Keratinocyte (primary cell): ENCODE results near the gene MPO. TPM values are rescaled to one million over a fixed set of nuclear protein-coding genes. Genes with fewer than 3 reads are reported as not detected.

ENCODE experiments used
- DNase-seq: peaks from one replicate; pipeline ENCODE4 v3.0.0-alpha.2; 2011; ENCODE audit warnings: low read depth, missing footprints, low spot score
- FAIRE-seq: peaks from 2 replicates; lab custom pipeline; 2011; peaks lifted over from hg19 to GRCh38; lab: Jason Lieb, UNC
- H2AFZ ChIP-seq: 2 replicates; pipeline ENCODE4 v1.6.0; 2012; ENCODE audit warnings: low read length, control low read depth, inconsistent platforms; ENCODE audit not compliant: control insufficient read depth
- H3K27ac ChIP-seq: 2 replicates; pipeline ENCODE4 v1.5.1; 2011; ENCODE audit warnings: low read length; ENCODE audit not compliant: control insufficient read depth, insufficient read depth
- H3K27me3 ChIP-seq: 3 replicates; pipeline ENCODE4 v1.6.0; 2011; ENCODE audit warnings: low read length; ENCODE audit not compliant: control insufficient read depth, insufficient read depth; ENCODE audit errors: extremely low read depth
- H3K36me3 ChIP-seq, 2 experiments: 2 replicates in 1 of 2; 3 replicates in 1 of 2; pipeline ENCODE4 v1.5.1; 2011; ENCODE audit warnings: low read length in 2 of 2, mild to moderate bottlenecking in 1 of 2; ENCODE audit not compliant: control insufficient read depth in 2 of 2, insufficient read depth in 2 of 2; ENCODE audit errors: extremely low read depth in 1 of 2
- H3K4me1 ChIP-seq: 3 replicates; pipeline ENCODE4 v1.5.1; 2011; ENCODE audit warnings: low read length; ENCODE audit not compliant: control insufficient read depth, insufficient read depth; ENCODE audit errors: extremely low read depth
- H3K4me2 ChIP-seq: 3 replicates; pipeline ENCODE4 v1.6.0; 2011; ENCODE audit warnings: low read depth, low read length; ENCODE audit not compliant: control insufficient read depth, insufficient read depth; ENCODE audit errors: extremely low read depth
- H3K4me3 ChIP-seq, 3 experiments: fragments of 200-600 bp in 1 of 3; sonication (generic) in 1 of 3; 2 replicates in 2 of 3; 3 replicates in 1 of 3; pipeline ENCODE4 v1.5.1; 2011 to 2016; ENCODE audit warnings: low read length in 3 of 3, mild to moderate bottlenecking in 3 of 3, control low read depth in 2 of 3, inconsistent platforms in 1 of 3, low read depth in 1 of 3, mixed read lengths in 1 of 3, mixed run types in 1 of 3, moderate library complexity in 1 of 3; ENCODE audit not compliant: control insufficient read depth in 2 of 3, insufficient read depth in 2 of 3; ENCODE audit errors: extremely low read depth in 1 of 3
- H3K79me2 ChIP-seq: 2 replicates; pipeline ENCODE4 v1.6.0; 2012; ENCODE audit warnings: low read length; ENCODE audit not compliant: control insufficient read depth, insufficient read depth
- H3K9ac ChIP-seq: 3 replicates; pipeline ENCODE4 v1.6.0; 2011; ENCODE audit warnings: low read length; ENCODE audit not compliant: control insufficient read depth, insufficient read depth; ENCODE audit errors: extremely low read depth
- H3K9me1 ChIP-seq: 3 replicates; pipeline ENCODE4 v1.6.0; 2011; ENCODE audit warnings: low read length; ENCODE audit not compliant: control insufficient read depth, insufficient read depth; ENCODE audit errors: extremely low read depth
- H3K9me3 ChIP-seq: 2 replicates; pipeline ENCODE4 v1.5.1; 2012; ENCODE audit warnings: low read depth, low read length; ENCODE audit not compliant: control insufficient read depth
- H4K20me1 ChIP-seq: 3 replicates; pipeline ENCODE4 v1.6.0; 2011; ENCODE audit warnings: low read length; ENCODE audit not compliant: control insufficient read depth, insufficient read depth; ENCODE audit errors: extremely low read depth
- EZH2 ChIP-seq: IDR thresholded peaks from one replicate; pipeline ENCODE4 v1.6.1; 2012; ENCODE audit warnings: inconsistent platforms, mild to moderate bottlenecking, low read length, moderate library complexity
- dilution Hi-C: fragments of 300-500 bp; cut with MboI; formaldehyde crosslinking; loops from one replicate; pipeline ENCODE4 v1.7.0; 2020; ENCODE audit warnings: low sequenced_read_pairs; ENCODE audit not compliant: extremely low pct_ligation_motif_present
- polyA plus RNA-seq, 5 experiments: library from polyadenylated mRNA; depleted of rRNA in 3 of 5; stranded (reverse) in 3 of 5; stranded (forward) in 1 of 5; unstranded in 1 of 5; fragments of >200 nt; gene quantifications; 1 replicate in 1 of 5; 2 replicates in 3 of 5; 3 replicates in 1 of 5; pipeline versions ENCODE4 v1.2.1 to v1.2.3, GENCODE V29; 2011 to 2012; ENCODE audit warnings: missing spikeins in 2 of 5, low read depth in 1 of 5, low replicate concordance in 1 of 5
- TF ChIP-seq, protein P1 (sequence below), 3 experiments: IDR thresholded peaks in 1 of 3; conservative IDR thresholded peaks in 1 of 3; optimal IDR thresholded peaks in 1 of 3; 2 replicates in 2 of 3; 3 replicates in 1 of 3; pipeline versions ENCODE3 to v1.5.1; 2011; ENCODE audit warnings: low read length in 3 of 3, mild to moderate bottlenecking in 3 of 3, moderate library complexity in 2 of 3, control low read depth in 1 of 3, inconsistent platforms in 1 of 3; ENCODE audit not compliant: insufficient read depth in 2 of 3; ENCODE audit errors: extremely low read depth in 1 of 3

The MPO gene
- polyA plus RNA-seq, 1 donor (not counting 4 experiments of a cell fraction or from before 2014, with no cell fraction given) = not detected

DNA sequence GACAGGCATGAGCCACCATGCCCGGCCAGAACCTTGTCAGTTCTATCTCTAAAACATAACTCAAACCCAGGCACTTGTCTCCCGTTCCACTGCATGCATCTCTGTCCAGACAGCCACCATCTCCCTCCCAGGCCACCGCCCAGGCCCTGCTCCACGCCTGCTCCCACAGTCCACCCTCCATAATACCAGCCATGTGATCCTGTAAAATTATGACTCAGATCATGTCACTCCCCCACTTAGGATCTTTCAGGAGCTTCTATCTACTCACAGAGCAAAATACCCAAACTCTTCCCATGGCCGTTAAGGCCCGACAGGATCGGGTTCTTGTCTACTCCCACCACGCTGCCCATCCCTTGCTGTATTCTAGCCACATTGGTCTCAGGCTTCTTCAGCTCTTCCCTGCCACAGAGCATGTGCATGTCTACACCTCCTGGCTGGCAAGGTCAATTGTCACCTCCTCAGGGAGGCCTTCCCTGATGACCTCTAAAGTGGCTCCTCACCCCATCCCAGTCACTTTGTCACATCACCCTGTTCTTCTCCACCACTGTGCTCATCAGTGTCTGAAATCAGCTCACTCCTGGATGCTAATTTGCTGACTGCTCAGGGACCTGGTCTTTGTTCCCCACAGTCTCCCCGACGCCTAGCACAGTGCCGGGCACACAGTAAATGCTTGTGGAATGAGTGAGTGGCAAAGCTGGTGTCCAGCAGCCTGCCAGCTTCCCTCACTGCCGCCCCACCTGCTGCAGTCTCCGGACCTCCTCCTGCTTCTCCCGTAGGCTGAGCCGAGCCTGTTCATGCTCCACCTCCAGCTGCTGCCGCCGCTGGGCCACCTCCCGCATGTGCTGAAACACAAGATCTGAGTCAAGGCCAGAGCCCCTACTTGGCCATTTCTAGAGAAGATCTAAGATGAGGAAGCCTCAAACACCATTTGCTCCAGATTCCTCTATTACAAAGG, 41.1 kb upstream of the MPO start:
- no peak overlapping the region for H3K4me2 ChIP-seq
- H3K9me1 ChIP-seq = peaks cover 2% of the 10 kb centered on the region
- peaks cover 10% of the 10 kb centered on the region for H3K4me1 ChIP-seq
- H3K27ac ChIP-seq = no peak overlapping the region
- H3K9ac ChIP-seq = no peak overlapping the region
- no peaks in the 10 kb centered on the region for H3K9me3 ChIP-seq
- no peak for FAIRE-seq
- H3K79me2 ChIP-seq = no peaks in the 10 kb centered on the region
- DNase-seq = no peak
- dilution Hi-C loops = no loop called here
- no peaks in the 10 kb centered on the region for H3K36me3 ChIP-seq
- no peak overlapping the region for H3K4me3 ChIP-seq
- peaks cover 42% of the 10 kb centered on the region for H3K27me3 ChIP-seq
- H4K20me1 ChIP-seq = no peaks in the 10 kb centered on the region
- TF ChIP-seq EZH2 = no peak
- TF ChIP-seq, protein P1, sequence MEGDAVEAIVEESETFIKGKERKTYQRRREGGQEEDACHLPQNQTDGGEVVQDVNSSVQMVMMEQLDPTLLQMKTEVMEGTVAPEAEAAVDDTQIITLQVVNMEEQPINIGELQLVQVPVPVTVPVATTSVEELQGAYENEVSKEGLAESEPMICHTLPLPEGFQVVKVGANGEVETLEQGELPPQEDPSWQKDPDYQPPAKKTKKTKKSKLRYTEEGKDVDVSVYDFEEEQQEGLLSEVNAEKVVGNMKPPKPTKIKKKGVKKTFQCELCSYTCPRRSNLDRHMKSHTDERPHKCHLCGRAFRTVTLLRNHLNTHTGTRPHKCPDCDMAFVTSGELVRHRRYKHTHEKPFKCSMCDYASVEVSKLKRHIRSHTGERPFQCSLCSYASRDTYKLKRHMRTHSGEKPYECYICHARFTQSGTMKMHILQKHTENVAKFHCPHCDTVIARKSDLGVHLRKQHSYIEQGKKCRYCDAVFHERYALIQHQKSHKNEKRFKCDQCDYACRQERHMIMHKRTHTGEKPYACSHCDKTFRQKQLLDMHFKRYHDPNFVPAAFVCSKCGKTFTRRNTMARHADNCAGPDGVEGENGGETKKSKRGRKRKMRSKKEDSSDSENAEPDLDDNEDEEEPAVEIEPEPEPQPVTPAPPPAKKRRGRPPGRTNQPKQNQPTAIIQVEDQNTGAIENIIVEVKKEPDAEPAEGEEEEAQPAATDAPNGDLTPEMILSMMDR (optimal IDR thresholded peaks at IDR 0.05 in 1 of 3, IDR thresholded peaks at IDR 0.05 in 1 of 3, conservative IDR thresholded peaks at IDR 0.05 in 1 of 3; ENCODE audit: extremely low read depth in 1 of 3, insufficient read depth in 2 of 3, low read length in 3 of 3) = no peak
- no peak overlapping the region for H2AFZ ChIP-seq

DNA sequence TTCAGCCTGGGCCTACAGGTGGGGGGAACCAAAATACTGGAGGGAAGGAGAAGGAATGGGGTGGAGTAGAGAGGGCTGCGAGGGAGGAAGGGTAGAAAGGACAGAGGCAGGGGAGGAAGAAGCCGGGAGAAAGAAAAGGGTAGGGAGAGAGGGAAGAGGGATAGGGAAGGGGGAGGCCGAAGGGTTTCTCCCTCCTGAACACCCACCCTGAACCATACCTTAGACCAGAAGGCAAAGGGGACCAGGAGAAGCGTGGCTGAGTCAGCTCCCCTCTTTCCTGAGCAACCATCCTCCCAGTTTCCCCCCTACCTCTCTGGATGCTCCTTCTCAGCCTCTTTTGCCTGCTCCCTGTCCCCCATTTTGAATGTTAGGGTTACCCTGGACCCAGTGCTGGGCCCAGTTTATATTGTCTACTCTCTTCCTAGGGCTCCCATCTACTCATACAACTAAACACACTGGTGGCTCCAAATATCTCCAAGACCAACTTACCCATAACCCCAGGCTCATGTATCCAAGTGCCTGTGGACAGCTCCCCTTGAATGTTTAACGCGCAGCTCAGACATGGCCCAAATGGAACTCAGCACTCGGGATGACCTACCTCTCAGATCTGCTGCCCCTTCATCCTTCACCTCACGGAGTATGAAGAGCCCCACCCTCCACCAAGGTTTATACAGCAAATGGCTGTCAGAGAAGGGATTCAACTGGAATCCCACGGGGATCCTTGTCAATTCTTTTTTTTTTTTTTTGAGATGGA, 40.0 kb upstream of the MPO start:
- Histone ChIP-seq H3K4me3 (no peak overlapping the region), H4K20me1 (no peaks in the 10 kb centered on the region), H3K9me3 (no peaks in the 10 kb centered on the region), H3K9me1 (peaks cover 2% of the 10 kb centered on the region), H3K79me2 (no peaks in the 10 kb centered on the region), H3K27ac (no peak overlapping the region), H3K36me3 (no peaks in the 10 kb centered on the region), H3K9ac (no peak overlapping the region), H3K4me2 (no peak overlapping the region), H2AFZ (no peak overlapping the region), H3K4me1 (peaks cover 10% of the 10 kb centered on the region), H3K27me3 (peaks cover 31% of the 10 kb centered on the region)
- dilution Hi-C loops = no loop called here
- FAIRE-seq (no peak), DNase-seq (no peak)
- TF ChIP-seq, protein P1 (optimal IDR thresholded peaks at IDR 0.05 in 1 of 3, IDR thresholded peaks at IDR 0.05 in 1 of 3, conservative IDR thresholded peaks at IDR 0.05 in 1 of 3; ENCODE audit: extremely low read depth in 1 of 3, insufficient read depth in 2 of 3, low read length in 3 of 3) = no peak
- no peak for TF ChIP-seq EZH2
